Endothelial cell of umbilical vein (primary cell): ENCODE measurements around the gene NACA. TPM values are rescaled to one million over a fixed set of nuclear protein-coding genes. Genes with fewer than 3 reads are reported as not detected.
"Not testable (repeated sequence)": the region's sequence is repeated elsewhere in the genome, so short reads cannot be mapped to it uniquely, and the experiment has no call there.

Source experiments
- BruUV-seq: library from RNA; stranded (reverse); fragments of 400-500 nt; replicated peaks from 2 replicates; lab custom pipeline; 2021; lab: Mats Ljungman, UMichigan
- CTCF ChIA-PET: fragments of 300-600, 350-600 bp; sonication (Branson Sonifier 250); formaldehyde crosslinking; loops from one replicate; lab custom pipeline; 2021; ENCODE audit warnings: antibody characterized with exemption, inconsistent platforms; lab: Charles Lee
- POLR2A ChIA-PET: fragments of 300-600, 350-600 bp; sonication (Branson Sonifier 250); formaldehyde crosslinking; loops from one replicate; lab custom pipeline; 2021; ENCODE audit warnings: antibody characterized with exemption, inconsistent platforms; lab: Charles Lee
- DNase-seq: peaks from one replicate; pipeline ENCODE4 v3.0.0-alpha.2; 2011; ENCODE audit warnings: low read depth, low spot score
- FAIRE-seq: peaks from 2 replicates; lab custom pipeline; 2011; peaks lifted over from hg19 to GRCh38; lab: Jason Lieb, UNC
- H2AFZ ChIP-seq: 2 replicates; pipeline ENCODE4 v1.6.0; 2012; ENCODE audit warnings: low read depth, low read length, control low read depth, inconsistent platforms
- H3K27ac ChIP-seq: 2 replicates; pipeline ENCODE4 v1.5.1; 2011; ENCODE audit warnings: low read depth, mild to moderate bottlenecking, control low read depth, low read length, moderate library complexity; ENCODE audit not compliant: insufficient read depth
- H3K27me3 ChIP-seq, 2 experiments: 2 replicates each; pipeline versions ENCODE4 v1.6.0 to v1.6.1; 2011; ENCODE audit warnings: low read length in 2 of 2, mixed read lengths in 1 of 2; ENCODE audit not compliant: control insufficient read depth in 2 of 2, insufficient read depth in 2 of 2
- H3K36me3 ChIP-seq, 2 experiments: 2 replicates in 1 of 2; 3 replicates in 1 of 2; pipeline ENCODE4 v1.5.1; 2011; ENCODE audit warnings: low read length in 2 of 2, mild to moderate bottlenecking in 1 of 2, moderate library complexity in 1 of 2; ENCODE audit not compliant: control insufficient read depth in 2 of 2, insufficient read depth in 2 of 2; ENCODE audit errors: extremely low read depth in 1 of 2
- H3K4me1 ChIP-seq: 3 replicates; pipeline ENCODE4 v1.5.1; 2011; ENCODE audit warnings: mild to moderate bottlenecking, low read length; ENCODE audit not compliant: control insufficient read depth, insufficient read depth; ENCODE audit errors: extremely low read depth
- H3K4me2 ChIP-seq: 2 replicates; pipeline ENCODE4 v1.6.1; 2011; ENCODE audit warnings: low read length, control low read depth, mixed read lengths; ENCODE audit not compliant: insufficient read depth
- H3K4me3 ChIP-seq, 3 experiments: fragments of 200-600 bp in 1 of 3; sonication (generic), shearing (Covaris generic) in 1 of 3; replicated peaks in 1 of 3; 2 replicates each; pipeline ENCODE4 v1.5.1; 2011 to 2016; ENCODE audit warnings: control low read depth in 3 of 3, low read length in 3 of 3, mild to moderate bottlenecking in 2 of 3, inconsistent platforms in 1 of 3, low read depth in 1 of 3, moderate library complexity in 1 of 3; ENCODE audit not compliant: insufficient read depth in 1 of 3
- H3K79me2 ChIP-seq: 2 replicates; pipeline ENCODE4 v1.6.0; 2012; ENCODE audit warnings: low read length, inconsistent platforms; ENCODE audit not compliant: control insufficient read depth, insufficient read depth
- H3K9ac ChIP-seq: replicated peaks from 2 replicates; pipeline ENCODE3; 2011; ENCODE audit warnings: low read length, control low read depth; ENCODE audit not compliant: insufficient read depth; ENCODE audit errors: extremely low read depth
- H3K9me1 ChIP-seq: replicated peaks from 3 replicates; pipeline ENCODE4 v1.6.0; 2011; ENCODE audit warnings: mild to moderate bottlenecking, low read length; ENCODE audit not compliant: control insufficient read depth, insufficient read depth; ENCODE audit errors: extremely low read depth
- H3K9me3 ChIP-seq: replicated peaks from 2 replicates; pipeline ENCODE4 v1.5.1; 2012; ENCODE audit warnings: low read length, inconsistent platforms; ENCODE audit not compliant: control insufficient read depth, insufficient read depth
- H4K20me1 ChIP-seq: replicated peaks from 2 replicates; pipeline ENCODE3; 2011; ENCODE audit warnings: mild to moderate bottlenecking, low read length; ENCODE audit not compliant: control insufficient read depth, insufficient read depth; ENCODE audit errors: extremely low read depth
- CTCF ChIP-seq, 2 donors: IDR thresholded peaks; 1 replicate in 1 of 2; 2 replicates in 1 of 2; pipeline ENCODE4 v1.5.1; 2011; ENCODE audit warnings: low read length in 2 of 2, mild to moderate bottlenecking in 2 of 2, moderate library complexity in 2 of 2, control low read depth in 1 of 2, inconsistent platforms in 1 of 2, low read depth in 1 of 2; ENCODE audit not compliant: insufficient read depth in 1 of 2; ENCODE audit errors: extremely low read depth in 1 of 2
- FOS ChIP-seq: IDR thresholded peaks from 2 replicates; pipeline ENCODE4 v1.6.1; 2011; ENCODE audit warnings: mild to moderate bottlenecking, low read length, moderate library complexity, borderline replicate concordance; ENCODE audit not compliant: insufficient read depth
- JUN ChIP-seq: IDR thresholded peaks from 2 replicates; pipeline ENCODE4 v1.6.1; 2011; ENCODE audit warnings: borderline replicate concordance, low read depth; ENCODE audit not compliant: insufficient read length, insufficient read depth
- MYC ChIP-seq: IDR thresholded peaks from one replicate; pipeline ENCODE4 v1.6.1; 2011; ENCODE audit warnings: mild to moderate bottlenecking, low read depth, low read length
- POLR2A ChIP-seq: IDR thresholded peaks from 2 replicates; pipeline ENCODE4 v1.6.1; 2012; ENCODE audit warnings: low read depth, mild to moderate bottlenecking, control low read depth, low read length
- POLR2AphosphoS5 ChIP-seq: IDR thresholded peaks from 2 replicates; pipeline ENCODE4 v1.6.1; 2012; ENCODE audit warnings: low read depth, mild to moderate bottlenecking, control low read depth, low read length, moderate library complexity; ENCODE audit not compliant: insufficient read depth
- dilution Hi-C: fragments of 300-500 bp; cut with MboI; formaldehyde crosslinking; loops from one replicate; pipeline ENCODE4 v1.15.0; 2019; ENCODE audit warnings: low sequenced_read_pairs; ENCODE audit not compliant: extremely low pct_ligation_motif_present
- intact Hi-C: fragments of 100-400 bp; cut with micrococcal nuclease; formaldehyde crosslinking; loops from one replicate; pipeline ENCODE4 v1.10.0; 2022
- polyA plus RNA-seq, 4 experiments: library from polyadenylated mRNA; depleted of rRNA in 3 of 4; stranded (reverse) in 3 of 4; unstranded in 1 of 4; fragments of >200 nt; gene quantifications; 2 replicates each; pipeline versions ENCODE4 v1.2.1 to v1.2.3, GENCODE V29; 2011 to 2012; ENCODE audit warnings: missing spikeins in 1 of 4
- total RNA-seq: library from RNA; stranded (reverse); gene quantifications from 2 replicates; pipeline ENCODE4 v1.2.3, GENCODE V29; 2021

NACA gene
- total and polyA plus RNA-seq, 2 donors (not counting 3 experiments of a cell fraction or from before 2014, with no cell fraction given), result 260 to 892 TPM

- H3K4me2 ChIP-seq, dilution Hi-C loops, H3K36me3 ChIP-seq, FAIRE-seq, H3K27ac ChIP-seq, H3K9me3 ChIP-seq, H3K9ac ChIP-seq, H4K20me1 ChIP-seq, POLR2A ChIA-PET, intact Hi-C loops, DNase-seq, H3K4me1 ChIP-seq, H3K79me2 ChIP-seq, BruUV-seq, CTCF ChIA-PET, H3K4me3 ChIP-seq, H3K27me3 ChIP-seq, H3K9me1 ChIP-seq, H2AFZ ChIP-seq: not testable (repeated sequence)
Measured at GRCh38 chr12:56704522-56704921, 20.6 kb downstream of the NACA start.

- DNase-seq (no peak), FAIRE-seq (no peak)
- no peaks in the 10 kb centered on the region for H3K36me3 ChIP-seq
- H3K4me3 ChIP-seq, result no peak overlapping the region
- no peak overlapping the region for H2AFZ ChIP-seq
- POLR2A ChIA-PET, result interaction anchor here (0.6 to 1.0 kb wide), 2 partner anchors 9 to 238 kb away, joined by 4 to 6 read pairs; no protein-coding TSS in a partner anchor
- no peak overlapping the region for H3K9ac ChIP-seq
- H4K20me1 ChIP-seq, result no peaks in the 10 kb centered on the region
- H3K9me1 ChIP-seq, result no peaks in the 10 kb centered on the region
- H3K27ac ChIP-seq, result no peak overlapping the region
- H3K9me3 ChIP-seq, result no peaks in the 10 kb centered on the region
- no peak overlapping the region for H3K4me2 ChIP-seq
- TF ChIP-seq POLR2AphosphoS5 (no peak), FOS (no peak), CTCF (IDR thresholded peaks at IDR 0.05; ENCODE audit: extremely low read depth in 1 of 2, insufficient read depth in 1 of 2, low read depth in 1 of 2, low read length in 2 of 2) (no peak), POLR2A (no peak), MYC (no peak), JUN (no peak)
- intact Hi-C loops (no loop called here), dilution Hi-C loops (no loop called here)
- no peaks in the 10 kb centered on the region for H3K79me2 ChIP-seq
- no TSS peak for BruUV-seq
- peaks cover 0 to 3% of the 10 kb centered on the region in 2 experiments for H3K27me3 ChIP-seq
- CTCF ChIA-PET, result interaction anchor here (1.1 to 1.5 kb wide), 2 partner anchors 12 to 18 kb away, joined by 3 to 4 read pairs; no protein-coding TSS in a partner anchor
- no peaks in the 10 kb centered on the region for H3K4me1 ChIP-seq
Measured at GRCh38 chr12:56699020-56699661, 26.0 kb downstream of the NACA start.
